Psoas muscle (tissue), 8 donors: ENCODE results near the gene RNF187. TPM values are rescaled to one million over a fixed set of nuclear protein-coding genes. Genes with fewer than 3 reads are reported as not detected.

Experiments
- ATAC-seq, 4 donors: fragments of 200-7000 bp; cut with Tn5 transposase; one replicate each; pipeline ENCODE4 v1.9.1; 2020; ENCODE audit warnings: moderate library complexity in 3 of 4, mild to moderate bottlenecking in 2 of 4
- DNase-seq, 2 donors: peaks; one replicate each; pipeline ENCODE4 v3.0.0-alpha.2; 2020
- H3K27ac ChIP-seq: fragments of 200-600 bp; one replicate; pipeline ENCODE4 v1.8.0; 2022
- H3K27me3 ChIP-seq, 3 donors: fragments of 200-600 bp in 1 of 3; one replicate each; pipeline versions ENCODE4 v1.6.1 to v1.8.0; 2013 to 2022; ENCODE audit warnings: low read length in 2 of 3, mild to moderate bottlenecking in 2 of 3, moderate library complexity in 1 of 3; ENCODE audit not compliant: insufficient read depth in 3 of 3
- H3K36me3 ChIP-seq, 2 donors: fragments of 200-600 bp in 1 of 2; one replicate each; pipeline versions ENCODE4 v1.6.1 to v1.8.0; 2013 to 2022; ENCODE audit warnings: low read depth in 1 of 2, mild to moderate bottlenecking in 1 of 2, moderate library complexity in 1 of 2; ENCODE audit not compliant: insufficient read depth in 1 of 2
- H3K4me1 ChIP-seq: fragments of 200-600 bp; one replicate; pipeline ENCODE4 v1.8.0; 2022
- H3K4me3 ChIP-seq: fragments of 200-600 bp; one replicate; pipeline ENCODE4 v1.8.0; 2022; ENCODE audit warnings: mild to moderate bottlenecking
- H3K9me3 ChIP-seq: fragments of 200-600 bp; one replicate; pipeline ENCODE4 v1.8.0; 2022
- WGBS, 3 donors: extraction: QIAGEN DNeasy Blood & Tissue Kit; methylation state at CpG; one replicate each; pipeline versions ENCODE4 v1.1.6 to v1.1.7; 2013; 5-methylcytosine and 5-hydroxymethylcytosine counted together
- intact Hi-C, 2 donors: fragments of 100-400 bp; cut with DNase I; formaldehyde crosslinking; loops; one replicate each; pipeline versions ENCODE4 v1.11.0 to v1.14.2; 2022
- polyA plus RNA-seq, 3 donors: library from polyadenylated mRNA; stranded (reverse); fragments of 200-250 nt; gene quantifications; one replicate each; pipeline ENCODE4 v1.2.3, GENCODE V29; 2013
- total RNA-seq, 4 donors: library from RNA; stranded (reverse); fragmentation: NEBNext Ultra II Directional in 2 of 4; extraction: Animal tissue kit (Norgen Biotek cat#: 25700) in 2 of 4; gene quantifications; one replicate each; pipeline versions ENCODE4 v1.2.1 to v1.2.4, GENCODE V29; 2021 to 2023
- TF ChIP-seq, protein P1 (sequence below): fragments of 200-600 bp; IDR thresholded peaks from one replicate; pipeline ENCODE4 v1.8.0; 2022; ENCODE audit warnings: antibody characterized with exemption
- donor health status: healthy with polysubstance abuse.
- donor health status: DM: no; HTN: no; CAD: no; lungs with moderate emphysema.
- donor health status: Bipolar disorder and iron deficiency.
- donor health status: healthy.
- donor health status: DM: yes; HTN: yes; CAD: no.
- donor health status: DM: no; HTN: no; CAD: no.
- donor health status: DM: no; HTN: no; CAD: no.
- donor health status: DM: yes; HTN: yes; CAD: no.

The RNF187 gene
- total and polyA plus RNA-seq, 7 donors, result 34.8 to 167 (median 85.2) TPM

DNA sequence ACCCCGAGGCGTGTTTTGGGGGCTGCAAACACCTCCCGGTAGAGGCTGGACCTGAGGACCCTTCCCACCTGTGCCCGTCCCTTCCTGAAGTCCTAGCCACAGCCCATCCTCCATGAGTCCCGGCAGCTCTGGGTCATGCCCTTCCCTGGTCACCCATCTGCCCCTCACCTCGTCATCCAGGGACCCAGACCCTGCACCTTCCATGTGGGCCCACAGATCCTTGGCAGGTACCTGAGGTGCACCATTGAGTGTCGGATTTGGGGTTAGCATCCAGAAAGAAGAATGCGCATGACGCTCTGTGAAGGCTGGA lies 6.8 kb downstream of the RNF187 start:
- H3K27ac ChIP-seq, result no peak overlapping the region
- intact Hi-C loops, result loop anchor here in 1 of 2 donors (10.0 kb wide), 1 partner anchor 359 kb away; no protein-coding TSS in a partner anchor
- TF ChIP-seq, protein P1, sequence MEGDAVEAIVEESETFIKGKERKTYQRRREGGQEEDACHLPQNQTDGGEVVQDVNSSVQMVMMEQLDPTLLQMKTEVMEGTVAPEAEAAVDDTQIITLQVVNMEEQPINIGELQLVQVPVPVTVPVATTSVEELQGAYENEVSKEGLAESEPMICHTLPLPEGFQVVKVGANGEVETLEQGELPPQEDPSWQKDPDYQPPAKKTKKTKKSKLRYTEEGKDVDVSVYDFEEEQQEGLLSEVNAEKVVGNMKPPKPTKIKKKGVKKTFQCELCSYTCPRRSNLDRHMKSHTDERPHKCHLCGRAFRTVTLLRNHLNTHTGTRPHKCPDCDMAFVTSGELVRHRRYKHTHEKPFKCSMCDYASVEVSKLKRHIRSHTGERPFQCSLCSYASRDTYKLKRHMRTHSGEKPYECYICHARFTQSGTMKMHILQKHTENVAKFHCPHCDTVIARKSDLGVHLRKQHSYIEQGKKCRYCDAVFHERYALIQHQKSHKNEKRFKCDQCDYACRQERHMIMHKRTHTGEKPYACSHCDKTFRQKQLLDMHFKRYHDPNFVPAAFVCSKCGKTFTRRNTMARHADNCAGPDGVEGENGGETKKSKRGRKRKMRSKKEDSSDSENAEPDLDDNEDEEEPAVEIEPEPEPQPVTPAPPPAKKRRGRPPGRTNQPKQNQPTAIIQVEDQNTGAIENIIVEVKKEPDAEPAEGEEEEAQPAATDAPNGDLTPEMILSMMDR, result no peak
- H3K4me1 ChIP-seq, result peaks cover 18% of the 10 kb centered on the region
- no peak for ATAC-seq
- peaks cover 0 to 59% of the 10 kb centered on the region in 2 donors for H3K36me3 ChIP-seq
- H3K4me3 ChIP-seq, result no peak overlapping the region
- no peaks in the 10 kb centered on the region for H3K9me3 ChIP-seq
- DNase-seq, result no peak
- 86 to 96% (median 94%) methylated on average over 9 of the region's 9 CpGs for WGBS, 3 donors
- H3K27me3 ChIP-seq, result no peaks in the 10 kb centered on the region

DNA sequence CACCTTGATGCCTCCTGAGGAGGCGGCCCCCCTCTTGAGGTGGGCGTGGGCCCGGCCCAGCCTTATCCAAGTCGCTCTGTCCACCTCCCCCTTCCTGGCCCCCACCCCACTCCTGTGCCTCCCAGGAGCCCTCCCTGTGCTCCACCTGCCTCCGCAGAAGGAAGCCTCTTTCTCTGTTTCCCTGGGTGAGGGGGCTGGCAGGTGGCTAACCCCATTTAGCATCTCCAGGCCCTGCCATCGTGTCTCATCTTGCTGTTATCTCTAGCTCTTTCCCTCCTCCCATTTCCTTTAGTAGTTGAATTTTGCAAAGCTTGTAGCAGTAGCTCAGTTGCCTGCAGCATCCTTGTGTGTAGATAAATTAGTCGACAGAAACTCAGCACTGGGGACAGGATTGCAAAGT lies 7.2 kb downstream of the RNF187 start:
- peaks cover 0 to 55% of the 10 kb centered on the region in 2 donors for H3K36me3 ChIP-seq
- intact Hi-C loops, result loop anchor here in 1 of 2 donors (10.0 kb wide), 1 partner anchor 360 kb away; no protein-coding TSS in a partner anchor

DNA sequence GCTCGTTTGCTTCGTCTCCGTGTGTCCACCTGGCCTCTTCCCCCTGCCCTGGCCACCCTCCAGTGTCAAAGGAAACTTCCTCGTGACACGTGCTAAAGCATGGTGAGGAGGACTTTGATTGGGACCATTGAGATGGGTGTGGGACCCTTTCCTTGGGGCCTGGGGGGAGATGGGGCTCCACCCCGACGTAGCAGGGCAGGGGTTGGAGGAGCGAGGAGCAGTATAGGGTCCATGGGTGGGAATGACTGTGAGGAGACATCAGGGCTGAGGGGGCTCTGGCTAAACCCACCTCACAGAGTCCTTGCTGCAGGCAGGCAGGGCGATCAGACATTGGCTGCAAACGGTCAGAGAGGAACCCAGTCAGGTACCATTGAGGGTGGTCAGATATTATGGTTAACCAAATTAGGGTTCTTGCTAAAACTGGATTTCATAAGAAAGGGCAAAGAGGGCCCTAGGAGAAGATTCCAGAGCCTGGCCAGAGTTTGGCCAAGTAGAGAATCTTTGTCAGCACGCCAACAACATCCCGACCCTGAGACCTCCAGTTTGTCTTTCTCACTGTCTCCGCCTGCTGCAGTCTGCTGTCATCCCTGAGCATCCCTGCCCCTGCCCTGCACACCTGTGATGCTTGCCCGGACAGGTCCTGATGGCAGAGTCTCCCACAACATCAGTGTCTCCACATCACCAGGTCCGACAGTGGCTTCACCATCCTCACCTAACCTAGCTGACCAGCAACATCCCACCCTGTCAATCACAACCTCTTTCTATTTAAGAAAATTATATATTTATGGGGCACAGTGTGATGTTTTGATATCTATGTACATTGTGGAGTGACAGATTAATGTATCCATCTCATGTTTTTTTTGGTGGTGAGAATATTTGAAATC lies 8.0 kb downstream of the RNF187 start:
- 85 to 88% (median 86%) methylated on average over 15 of the region's 15 CpGs for WGBS, 3 donors
- Histone ChIP-seq H3K4me3 (no peak overlapping the region), H3K36me3 (peaks cover 0 to 47% of the 10 kb centered on the region in 2 donors), H3K27ac (no peak overlapping the region), H3K9me3 (no peaks in the 10 kb centered on the region), H3K4me1 (peaks cover 7% of the 10 kb centered on the region), H3K27me3 (no peaks in the 10 kb centered on the region)
- ATAC-seq, result no peak
- DNase-seq, result no peak
- TF ChIP-seq, protein P1, result no peak
- intact Hi-C loops, result loop anchor here in 1 of 2 donors (10.0 kb wide), 1 partner anchor 360 kb away; no protein-coding TSS in a partner anchor

More for the DNA sequence above, 7.2 kb downstream of the RNF187 start:
- 76 to 80% (median 78%) methylated on average over 7 of the region's 7 CpGs for WGBS, 3 donors
- Histone ChIP-seq H3K4me3 (no peak overlapping the region), H3K27me3 (no peaks in the 10 kb centered on the region), H3K4me1 (peaks cover 14% of the 10 kb centered on the region), H3K27ac (no peak overlapping the region), H3K9me3 (no peaks in the 10 kb centered on the region)
- ATAC-seq, result no peak
- DNase-seq, result no peak
- TF ChIP-seq, protein P1, result no peak

DNA sequence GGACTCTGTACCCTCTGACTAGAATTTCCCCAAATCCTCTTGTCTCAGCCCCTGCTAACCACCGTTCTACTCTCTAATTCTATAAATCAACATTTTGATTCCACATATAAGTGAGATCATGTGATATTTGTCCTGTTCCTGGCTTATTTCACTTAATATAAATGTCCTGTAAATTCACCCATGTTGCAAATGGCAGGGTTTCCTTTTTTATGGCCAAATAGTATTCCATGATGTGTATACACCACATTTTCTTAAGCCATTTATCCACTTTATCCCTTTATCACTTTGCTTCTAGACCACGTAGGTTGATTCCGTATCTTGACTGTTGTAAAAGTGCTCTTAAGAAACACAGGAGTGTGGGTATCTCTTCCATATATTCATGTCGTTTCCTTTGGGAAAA lies 8.9 kb downstream of the RNF187 start:
- H3K27me3 ChIP-seq, result no peaks in the 10 kb centered on the region
- H3K9me3 ChIP-seq, result no peaks in the 10 kb centered on the region
- H3K4me3 ChIP-seq, result no peak overlapping the region
- DNase-seq (no peak), ATAC-seq (no peak)
- H3K36me3 ChIP-seq, result peaks cover 0 to 38% of the 10 kb centered on the region in 2 donors
- intact Hi-C loops, result loop anchor here in 1 of 2 donors (10.0 kb wide), 1 partner anchor 361 kb away; no protein-coding TSS in a partner anchor
- WGBS, 3 donors, result 95 to 99% (median 96%) methylated on average over 4 of the region's 4 CpGs
- peaks cover 5% of the 10 kb centered on the region for H3K4me1 ChIP-seq
- TF ChIP-seq, protein P1, result no peak
- H3K27ac ChIP-seq, result no peak overlapping the region
